Measurements from ENCODE around the gene DSG1. TPM values are rescaled to one million over a fixed set of nuclear protein-coding genes. Genes with fewer than 3 reads are reported as not detected.

DSG1 gene
- polyA plus RNA-seq, 1 donor from 2014 or later = not detected

DNA sequence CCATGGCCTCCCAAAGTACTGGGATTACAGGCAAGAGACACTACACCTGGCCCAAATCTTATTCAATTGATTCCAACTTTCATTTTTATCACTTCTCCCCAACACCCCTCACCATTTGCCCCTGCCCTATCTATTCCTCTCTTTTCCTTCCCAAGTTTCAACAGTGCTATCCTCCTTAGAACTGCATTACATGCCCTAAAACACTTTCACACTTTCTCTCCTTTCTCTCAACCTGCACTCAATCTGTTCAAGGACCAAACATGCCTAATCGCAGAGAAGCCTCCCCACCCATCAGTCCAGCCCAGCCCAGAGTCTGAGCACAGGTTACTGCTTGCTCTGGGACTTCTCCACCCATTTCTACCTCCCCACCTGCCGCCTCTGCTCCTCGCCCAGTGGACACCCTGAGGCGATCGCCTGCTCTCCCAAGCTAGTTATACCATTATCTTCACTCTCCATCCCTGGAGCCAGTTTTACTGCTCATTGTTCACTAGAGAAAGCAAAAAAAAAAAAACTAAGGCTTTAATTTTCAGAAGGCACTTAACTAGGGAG, 23.7 kb upstream of the DSG1 start:
- Histone ChIP-seq H3K9me3 (ENCODE audit: low read length) (no peaks in the 10 kb centered on the region), H3K9ac (ENCODE audit: low read length) (no peak overlapping the region), H3K4me2 (ENCODE audit: low read length) (no peak overlapping the region), H3K27me3 (ENCODE audit: insufficient read depth, low read depth, low read length) (no peaks in the 10 kb centered on the region), H3K27ac (ENCODE audit: low read length) (no peak overlapping the region), H3K36me3 (ENCODE audit: insufficient read depth, low read length) (no peaks in the 10 kb centered on the region), H2AFZ (ENCODE audit: low read depth, low read length) (no peak overlapping the region), H3K9me2 (ENCODE audit: insufficient read depth, low read length) (no peaks in the 10 kb centered on the region), H3K4me3 (ENCODE audit: low read length) (no peak overlapping the region), H4K20me1 (ENCODE audit: insufficient read depth) (no peaks in the 10 kb centered on the region), H3K79me2 (replicated peaks; ENCODE audit: insufficient read depth, low read length) (no peaks in the 10 kb centered on the region), H3F3A (ENCODE audit: insufficient read depth, low read length, poor library complexity, severe bottlenecking) (no peaks in the 10 kb centered on the region)
- TF ChIP-seq EP300 (conservative IDR thresholded peaks at IDR 0.05; ENCODE audit: poor library complexity, severe bottlenecking) (no peak), RAD21 (conservative IDR thresholded peaks at IDR 0.05) (no peak), MXI1 (conservative IDR thresholded peaks at IDR 0.05; ENCODE audit: poor library complexity, severe bottlenecking) (no peak), EZH2 (IDR thresholded peaks at IDR 0.05; ENCODE audit: borderline replicate concordance, insufficient read depth, low read length, poor library complexity, severe bottlenecking) (no peak), TAF1 (IDR thresholded peaks at IDR 0.05; ENCODE audit: low read depth) (no peak), POLR2AphosphoS5 (IDR thresholded peaks at IDR 0.05) (no peak), SMC3 (conservative IDR thresholded peaks at IDR 0.05; ENCODE audit: poor library complexity) (no peak)
- TF ChIP-seq, protein P1, sequence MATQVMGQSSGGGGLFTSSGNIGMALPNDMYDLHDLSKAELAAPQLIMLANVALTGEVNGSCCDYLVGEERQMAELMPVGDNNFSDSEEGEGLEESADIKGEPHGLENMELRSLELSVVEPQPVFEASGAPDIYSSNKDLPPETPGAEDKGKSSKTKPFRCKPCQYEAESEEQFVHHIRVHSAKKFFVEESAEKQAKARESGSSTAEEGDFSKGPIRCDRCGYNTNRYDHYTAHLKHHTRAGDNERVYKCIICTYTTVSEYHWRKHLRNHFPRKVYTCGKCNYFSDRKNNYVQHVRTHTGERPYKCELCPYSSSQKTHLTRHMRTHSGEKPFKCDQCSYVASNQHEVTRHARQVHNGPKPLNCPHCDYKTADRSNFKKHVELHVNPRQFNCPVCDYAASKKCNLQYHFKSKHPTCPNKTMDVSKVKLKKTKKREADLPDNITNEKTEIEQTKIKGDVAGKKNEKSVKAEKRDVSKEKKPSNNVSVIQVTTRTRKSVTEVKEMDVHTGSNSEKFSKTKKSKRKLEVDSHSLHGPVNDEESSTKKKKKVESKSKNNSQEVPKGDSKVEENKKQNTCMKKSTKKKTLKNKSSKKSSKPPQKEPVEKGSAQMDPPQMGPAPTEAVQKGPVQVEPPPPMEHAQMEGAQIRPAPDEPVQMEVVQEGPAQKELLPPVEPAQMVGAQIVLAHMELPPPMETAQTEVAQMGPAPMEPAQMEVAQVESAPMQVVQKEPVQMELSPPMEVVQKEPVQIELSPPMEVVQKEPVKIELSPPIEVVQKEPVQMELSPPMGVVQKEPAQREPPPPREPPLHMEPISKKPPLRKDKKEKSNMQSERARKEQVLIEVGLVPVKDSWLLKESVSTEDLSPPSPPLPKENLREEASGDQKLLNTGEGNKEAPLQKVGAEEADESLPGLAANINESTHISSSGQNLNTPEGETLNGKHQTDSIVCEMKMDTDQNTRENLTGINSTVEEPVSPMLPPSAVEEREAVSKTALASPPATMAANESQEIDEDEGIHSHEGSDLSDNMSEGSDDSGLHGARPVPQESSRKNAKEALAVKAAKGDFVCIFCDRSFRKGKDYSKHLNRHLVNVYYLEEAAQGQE (IDR thresholded peaks at IDR 0.05; ENCODE audit: borderline replicate concordance) = no peak
- TF ChIP-seq, protein P2, sequence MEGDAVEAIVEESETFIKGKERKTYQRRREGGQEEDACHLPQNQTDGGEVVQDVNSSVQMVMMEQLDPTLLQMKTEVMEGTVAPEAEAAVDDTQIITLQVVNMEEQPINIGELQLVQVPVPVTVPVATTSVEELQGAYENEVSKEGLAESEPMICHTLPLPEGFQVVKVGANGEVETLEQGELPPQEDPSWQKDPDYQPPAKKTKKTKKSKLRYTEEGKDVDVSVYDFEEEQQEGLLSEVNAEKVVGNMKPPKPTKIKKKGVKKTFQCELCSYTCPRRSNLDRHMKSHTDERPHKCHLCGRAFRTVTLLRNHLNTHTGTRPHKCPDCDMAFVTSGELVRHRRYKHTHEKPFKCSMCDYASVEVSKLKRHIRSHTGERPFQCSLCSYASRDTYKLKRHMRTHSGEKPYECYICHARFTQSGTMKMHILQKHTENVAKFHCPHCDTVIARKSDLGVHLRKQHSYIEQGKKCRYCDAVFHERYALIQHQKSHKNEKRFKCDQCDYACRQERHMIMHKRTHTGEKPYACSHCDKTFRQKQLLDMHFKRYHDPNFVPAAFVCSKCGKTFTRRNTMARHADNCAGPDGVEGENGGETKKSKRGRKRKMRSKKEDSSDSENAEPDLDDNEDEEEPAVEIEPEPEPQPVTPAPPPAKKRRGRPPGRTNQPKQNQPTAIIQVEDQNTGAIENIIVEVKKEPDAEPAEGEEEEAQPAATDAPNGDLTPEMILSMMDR (IDR thresholded peaks at IDR 0.05; ENCODE audit: poor library complexity, severe bottlenecking) = no peak

DNA sequence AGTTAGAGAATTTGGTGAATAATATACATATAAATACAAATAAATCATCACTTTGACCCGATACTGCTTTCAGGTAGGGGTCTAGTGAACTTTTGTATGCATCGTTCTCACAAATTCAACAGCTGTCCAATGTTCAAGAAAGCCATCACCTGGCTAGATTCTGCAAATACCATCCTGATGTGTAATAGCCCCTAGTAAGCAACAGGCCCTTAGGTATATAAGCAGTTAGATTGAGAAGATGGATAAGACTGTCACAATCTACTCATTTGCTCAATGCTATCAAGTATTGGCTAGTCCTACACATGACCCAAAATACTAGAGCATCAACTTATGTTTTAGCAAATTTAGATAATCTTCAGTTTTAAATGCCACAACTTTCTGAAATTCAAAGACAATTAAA, 20.7 kb upstream of the DSG1 start:
- Histone ChIP-seq H3K27ac (ENCODE audit: low read length) (no peak overlapping the region), H3K4me3 (ENCODE audit: low read length) (no peak overlapping the region), H3F3A (ENCODE audit: insufficient read depth, low read length, poor library complexity, severe bottlenecking) (no peaks in the 10 kb centered on the region), H3K27me3 (ENCODE audit: insufficient read depth, low read depth, low read length) (no peaks in the 10 kb centered on the region), H4K20me1 (ENCODE audit: insufficient read depth) (no peaks in the 10 kb centered on the region), H3K4me2 (ENCODE audit: low read length) (no peak overlapping the region), H3K9me2 (ENCODE audit: insufficient read depth, low read length) (no peaks in the 10 kb centered on the region), H2AFZ (ENCODE audit: low read depth, low read length) (no peak overlapping the region), H3K9me3 (ENCODE audit: low read length) (no peaks in the 10 kb centered on the region), H3K36me3 (ENCODE audit: insufficient read depth, low read length) (no peaks in the 10 kb centered on the region), H3K79me2 (replicated peaks; ENCODE audit: insufficient read depth, low read length) (no peaks in the 10 kb centered on the region), H3K9ac (ENCODE audit: low read length) (no peak overlapping the region)
- TF ChIP-seq, protein P2 (IDR thresholded peaks at IDR 0.05; ENCODE audit: poor library complexity, severe bottlenecking) = no peak
- TF ChIP-seq SMC3 (conservative IDR thresholded peaks at IDR 0.05; ENCODE audit: poor library complexity) (no peak), RAD21 (conservative IDR thresholded peaks at IDR 0.05) (no peak), MXI1 (conservative IDR thresholded peaks at IDR 0.05; ENCODE audit: poor library complexity, severe bottlenecking) (no peak), POLR2AphosphoS5 (IDR thresholded peaks at IDR 0.05) (no peak), EZH2 (IDR thresholded peaks at IDR 0.05; ENCODE audit: borderline replicate concordance, insufficient read depth, low read length, poor library complexity, severe bottlenecking) (no peak)
